ENCODE results near the gene ZAR1L.
"Not testable (repeated sequence)": the region's sequence is repeated elsewhere in the genome, so short reads cannot be mapped to it uniquely, and the experiment has no call there.

Gene ZAR1L, protein sequence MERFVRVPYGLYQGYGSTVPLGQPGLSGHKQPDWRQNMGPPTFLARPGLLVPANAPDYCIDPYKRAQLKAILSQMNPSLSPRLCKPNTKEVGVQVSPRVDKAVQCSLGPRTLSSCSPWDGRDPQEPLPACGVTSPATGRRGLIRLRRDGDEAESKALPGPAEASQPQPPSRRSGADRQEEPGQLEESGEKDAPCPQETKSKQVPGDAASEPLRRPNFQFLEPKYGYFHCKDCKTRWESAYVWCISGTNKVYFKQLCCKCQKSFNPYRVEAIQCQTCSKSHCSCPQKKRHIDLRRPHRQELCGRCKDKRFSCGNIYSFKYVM

DNA sequence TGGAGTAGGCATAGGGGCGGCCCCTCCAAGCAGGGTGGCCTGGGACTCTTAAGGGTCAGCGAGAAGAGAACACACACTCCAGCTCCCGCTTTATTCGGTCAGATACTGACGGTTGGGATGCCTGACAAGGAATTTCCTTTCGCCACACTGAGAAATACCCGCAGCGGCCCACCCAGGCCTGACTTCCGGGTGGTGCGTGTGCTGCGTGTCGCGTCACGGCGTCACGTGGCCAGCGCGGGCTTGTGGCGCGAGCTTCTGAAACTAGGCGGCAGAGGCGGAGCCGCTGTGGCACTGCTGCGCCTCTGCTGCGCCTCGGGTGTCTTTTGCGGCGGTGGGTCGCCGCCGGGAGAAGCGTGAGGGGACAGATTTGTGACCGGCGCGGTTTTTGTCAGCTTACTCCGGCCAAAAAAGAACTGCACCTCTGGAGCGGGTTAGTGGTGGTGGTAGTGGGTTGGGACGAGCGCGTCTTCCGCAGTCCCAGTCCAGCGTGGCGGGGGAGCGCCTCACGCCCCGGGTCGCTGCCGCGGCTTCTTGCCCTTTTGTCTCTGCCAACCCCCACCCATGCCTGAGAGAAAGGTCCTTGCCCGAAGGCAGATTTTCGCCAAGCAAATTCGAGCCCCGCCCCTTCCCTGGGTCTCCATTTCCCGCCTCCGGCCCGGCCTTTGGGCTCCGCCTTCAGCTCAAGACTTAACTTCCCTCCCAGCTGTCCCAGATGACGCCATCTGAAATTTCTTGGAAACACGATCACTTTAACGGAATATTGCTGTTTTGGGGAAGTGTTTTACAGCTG is at the start of gene ZAR1L, which contains the start of gene BRCA2:
TSS of gene ZAR1L (minus strand) at position 126 of the 790 bp plus-strand sequence. CDS start 3,438 bp downstream, outside the sequence.
TSS of gene BRCA2 (plus strand) at position 271 of the 790 bp plus-strand sequence. CDS start 953 bp downstream, outside the sequence.
- FAIRE-seq, result no peak

DNA sequence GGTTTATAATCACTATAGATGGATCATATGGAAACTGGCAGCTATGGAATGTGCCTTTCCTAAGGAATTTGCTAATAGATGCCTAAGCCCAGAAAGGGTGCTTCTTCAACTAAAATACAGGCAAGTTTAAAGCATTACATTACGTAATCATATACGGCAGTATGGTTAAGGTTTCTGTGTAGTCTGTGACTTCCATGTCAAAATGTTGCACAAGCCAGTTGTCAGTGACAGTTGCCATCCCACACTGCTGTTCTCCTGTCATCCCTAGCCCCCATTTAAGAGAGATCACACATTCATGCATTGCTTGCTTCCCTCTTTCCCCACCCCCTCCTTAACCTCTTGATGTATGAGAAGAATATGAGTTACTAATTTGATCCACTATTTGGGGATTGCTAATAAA is 47.4 kb upstream of the ZAR1L start:
- FAIRE-seq (no peak), DNase-seq (ENCODE audit: insufficient read length, low spot score) (no peak)

More for the DNA sequence above, at the start of gene ZAR1L, which contains the start of gene BRCA2:
- DNase-seq (ENCODE audit: insufficient read length, low spot score), result peak; percentile 76

DNA sequence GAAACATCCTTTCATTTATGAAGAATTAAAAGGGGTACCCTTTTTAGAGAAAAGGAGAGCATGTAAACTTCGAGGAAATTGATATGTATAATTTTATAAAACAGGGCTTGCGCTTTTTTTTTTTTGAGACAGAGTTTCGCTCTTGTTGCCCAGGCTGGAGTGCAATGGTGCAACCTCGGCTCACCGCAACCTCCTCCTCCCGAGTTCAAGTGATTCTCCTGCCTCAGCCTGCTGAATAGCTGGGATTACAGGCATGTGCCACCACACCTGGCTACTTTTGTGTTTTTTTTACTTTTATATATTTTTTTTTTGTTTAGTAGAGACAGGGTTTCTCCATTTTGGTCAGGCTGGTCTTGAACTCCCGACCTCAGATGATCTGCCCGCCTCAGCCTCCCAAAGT is 40.8 kb upstream of the ZAR1L start:
- FAIRE-seq; DNase-seq (ENCODE audit: insufficient read length, low spot score): not testable (repeated sequence)

DNA sequence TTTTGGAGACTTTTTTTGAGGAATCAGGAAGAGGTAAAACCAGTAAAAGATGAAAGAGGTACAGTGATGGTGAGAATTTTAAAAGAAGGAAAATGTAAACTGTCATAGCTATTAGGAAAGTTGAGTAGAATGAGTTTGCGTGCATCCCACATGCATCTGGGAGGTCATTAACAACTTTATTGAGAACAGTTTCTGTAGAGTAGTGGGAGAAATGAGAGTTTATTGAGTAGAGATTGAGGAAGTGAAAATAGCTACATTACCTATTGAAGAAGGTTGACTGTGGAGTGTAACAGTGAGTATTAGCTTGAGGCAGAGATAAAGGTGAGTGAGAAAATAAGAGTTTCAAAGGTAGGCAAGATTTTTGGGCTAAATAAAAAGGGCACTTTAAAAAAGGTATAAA is 38.9 kb upstream of the ZAR1L start:
- no peak for FAIRE-seq
- no peak for DNase-seq (ENCODE audit: insufficient read length, low spot score)

DNA sequence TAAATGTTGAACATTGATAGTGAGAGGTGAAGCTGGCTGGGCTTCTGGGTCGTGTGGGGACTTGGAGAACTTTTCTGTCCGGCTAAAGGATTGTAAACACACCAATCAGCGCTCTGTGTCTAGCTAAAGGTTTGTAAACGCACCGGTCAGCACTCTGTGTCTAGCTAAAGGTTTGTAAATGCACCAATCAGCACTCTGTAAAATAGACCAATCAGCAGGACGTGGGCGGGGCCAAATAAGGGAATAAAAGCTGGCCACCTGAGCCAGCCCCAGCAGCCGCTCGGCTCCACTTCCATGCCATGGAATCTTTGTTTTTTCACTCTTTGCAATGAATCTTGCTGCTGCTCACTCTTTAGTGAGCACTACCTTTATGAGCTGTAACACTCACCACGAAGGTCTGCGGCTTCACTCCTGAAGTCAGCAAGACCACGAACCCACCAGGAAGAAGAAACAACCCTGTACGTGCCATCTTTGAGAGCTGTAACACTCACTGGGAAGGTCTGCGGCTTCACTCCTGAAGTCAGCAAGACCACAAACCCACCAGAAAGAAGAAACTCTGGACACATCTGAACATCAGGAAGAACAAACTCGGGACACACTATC is 35.8 kb upstream of the ZAR1L start:
- not testable (repeated sequence) for FAIRE-seq; DNase-seq (ENCODE audit: insufficient read length, low spot score)

DNA sequence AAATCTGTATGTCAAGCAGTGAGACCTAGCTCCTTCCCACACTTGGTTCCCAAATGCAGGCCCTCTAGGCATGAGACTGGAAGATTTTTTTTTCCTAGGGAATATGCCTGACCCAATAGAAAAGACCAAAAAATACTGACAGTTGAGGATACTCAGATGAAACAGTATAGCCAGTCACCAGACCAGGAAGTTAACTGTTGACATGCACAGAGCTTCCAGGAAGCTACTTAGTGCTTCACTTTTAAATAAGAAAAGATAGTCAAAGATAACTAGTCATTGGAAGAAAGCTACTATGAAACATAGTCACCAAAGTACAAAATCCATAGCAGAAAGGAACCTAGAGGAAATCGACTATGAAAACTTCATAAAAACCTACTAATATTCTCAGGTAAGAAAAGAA is 32.5 kb upstream of the ZAR1L start:
- FAIRE-seq, result no peak

DNA sequence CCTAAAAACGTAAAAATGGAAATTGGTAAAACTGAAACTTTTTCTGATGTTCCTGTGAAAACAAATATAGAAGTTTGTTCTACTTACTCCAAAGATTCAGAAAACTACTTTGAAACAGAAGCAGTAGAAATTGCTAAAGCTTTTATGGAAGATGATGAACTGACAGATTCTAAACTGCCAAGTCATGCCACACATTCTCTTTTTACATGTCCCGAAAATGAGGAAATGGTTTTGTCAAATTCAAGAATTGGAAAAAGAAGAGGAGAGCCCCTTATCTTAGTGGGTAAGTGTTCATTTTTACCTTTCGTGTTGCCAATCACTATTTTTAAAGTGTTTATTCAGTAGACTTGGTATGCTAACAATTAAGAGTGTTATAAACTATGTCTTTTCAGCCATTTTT is 25.8 kb upstream of the ZAR1L start:
- no peak for FAIRE-seq

More for the DNA sequence above, 32.5 kb upstream of the ZAR1L start:
- DNase-seq (ENCODE audit: insufficient read length, low spot score), result no peak

DNA sequence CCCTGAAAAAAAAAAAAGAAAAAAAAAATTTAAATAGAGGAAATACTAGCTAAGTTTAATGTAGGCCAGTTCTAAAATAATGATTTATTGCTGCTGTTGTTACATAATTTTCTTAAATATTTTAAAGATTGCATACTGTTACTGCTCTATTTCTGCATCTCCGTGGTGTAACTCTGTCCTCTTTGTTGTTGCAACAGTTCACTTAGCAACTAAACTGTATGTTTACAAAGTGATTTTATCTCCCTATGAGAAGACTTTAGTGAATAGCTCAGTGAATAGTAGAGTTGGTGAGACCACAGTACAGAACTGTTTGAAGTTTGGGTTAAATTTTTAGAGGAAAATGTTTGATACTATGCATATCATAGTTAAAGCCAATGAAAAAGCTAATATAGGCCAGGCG is 19.5 kb upstream of the ZAR1L start:
- FAIRE-seq, result no peak
- no peak for DNase-seq (ENCODE audit: insufficient read length, low spot score)

More for the DNA sequence above, 25.8 kb upstream of the ZAR1L start:
- no peak for DNase-seq (ENCODE audit: insufficient read length, low spot score)

DNA sequence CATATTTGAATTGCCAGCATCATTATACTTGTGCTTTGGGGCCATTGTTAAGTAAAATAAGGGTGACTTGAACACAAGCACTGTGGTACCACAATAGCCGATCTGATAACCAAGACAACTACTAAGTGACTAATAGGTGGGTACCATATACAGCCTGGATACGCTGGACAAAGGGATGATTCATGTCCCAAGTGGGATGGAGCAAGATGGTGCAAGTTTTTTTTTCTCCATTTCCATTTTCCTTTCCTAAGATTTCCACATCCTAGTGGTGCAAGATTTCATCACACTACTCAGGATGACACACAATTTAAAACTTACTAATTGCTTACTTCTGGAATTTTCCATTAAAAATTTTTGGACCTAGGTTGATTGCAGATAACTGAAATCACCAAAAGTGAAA is 15.3 kb upstream of the ZAR1L start:
- no peak for FAIRE-seq
- no peak for DNase-seq (ENCODE audit: insufficient read length, low spot score)

DNA sequence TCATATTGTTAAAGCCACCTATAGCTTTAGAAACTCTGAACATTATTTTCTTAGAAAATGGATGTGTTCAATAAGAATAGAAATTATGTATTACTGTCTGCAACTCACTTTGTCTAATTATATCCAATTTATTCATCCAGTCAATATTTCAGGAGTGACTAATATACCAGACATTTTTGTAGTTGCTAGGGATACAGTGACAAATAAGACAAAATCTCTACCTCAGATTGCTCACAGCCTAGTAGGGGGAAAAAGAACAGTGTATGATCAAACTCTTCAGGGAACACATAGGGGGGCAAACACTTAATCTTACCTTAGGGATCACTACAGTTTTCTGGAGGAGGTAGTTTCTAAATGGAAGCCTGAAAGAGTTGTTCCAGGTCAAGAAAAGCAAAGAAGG is 8.7 kb upstream of the ZAR1L start:
- DNase-seq (ENCODE audit: insufficient read length, low spot score), result no peak
- FAIRE-seq, result no peak

DNA sequence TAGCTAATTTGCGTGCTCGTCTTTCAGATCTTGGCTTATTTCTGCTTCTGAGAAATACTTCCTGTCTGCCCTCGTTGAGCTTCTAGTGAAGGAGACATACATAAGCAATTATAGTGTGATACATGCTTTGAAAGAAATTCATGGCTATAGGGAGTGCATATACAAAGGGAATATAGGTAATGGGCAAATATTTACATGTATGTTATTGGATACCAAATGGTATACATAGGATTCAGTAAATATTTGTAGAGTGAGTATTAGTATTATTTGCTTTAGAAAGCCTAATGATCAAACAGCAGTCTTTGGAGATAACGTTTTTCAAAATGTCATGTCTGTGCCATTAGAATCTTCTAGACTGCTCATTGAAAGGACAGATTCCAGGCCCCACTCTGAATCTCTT is 5.4 kb upstream of the ZAR1L start:
- FAIRE-seq, result no peak
- no peak for DNase-seq (ENCODE audit: insufficient read length, low spot score)

DNA sequence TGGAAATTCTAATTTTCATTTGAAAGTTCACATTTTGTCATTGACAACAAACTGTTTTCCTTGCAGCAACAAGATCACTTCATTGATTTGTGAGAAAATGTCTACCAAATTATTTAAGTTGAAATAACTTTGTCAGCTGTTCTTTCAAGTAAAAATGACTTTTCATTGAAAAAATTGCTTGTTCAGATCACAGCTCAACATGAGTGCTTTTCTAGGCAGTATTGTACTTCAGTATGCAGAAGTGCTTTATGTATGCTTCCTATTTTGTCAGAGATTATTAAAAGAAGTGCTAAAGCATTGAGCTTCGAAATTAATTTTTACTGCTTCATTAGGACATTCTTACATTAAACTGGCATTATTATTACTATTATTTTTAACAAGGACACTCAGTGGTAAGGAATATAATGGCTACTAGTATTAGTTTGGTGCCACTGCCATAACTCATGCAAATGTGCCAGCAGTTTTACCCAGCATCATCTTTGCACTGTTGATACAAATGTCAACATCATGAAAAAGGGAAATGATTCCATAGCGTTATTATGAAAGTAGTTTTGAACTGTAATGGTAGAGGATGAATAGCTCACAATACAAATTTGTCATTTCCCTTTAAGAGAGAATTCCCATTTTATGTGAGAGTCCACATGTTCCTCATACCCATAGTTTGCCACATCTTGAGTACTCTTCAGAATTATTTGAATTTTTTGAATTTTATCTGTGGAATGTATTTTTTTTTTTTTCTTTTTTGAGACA is 2.7 kb upstream of the ZAR1L start:
- no peak for DNase-seq (ENCODE audit: insufficient read length, low spot score)
- no peak for FAIRE-seq

DNA sequence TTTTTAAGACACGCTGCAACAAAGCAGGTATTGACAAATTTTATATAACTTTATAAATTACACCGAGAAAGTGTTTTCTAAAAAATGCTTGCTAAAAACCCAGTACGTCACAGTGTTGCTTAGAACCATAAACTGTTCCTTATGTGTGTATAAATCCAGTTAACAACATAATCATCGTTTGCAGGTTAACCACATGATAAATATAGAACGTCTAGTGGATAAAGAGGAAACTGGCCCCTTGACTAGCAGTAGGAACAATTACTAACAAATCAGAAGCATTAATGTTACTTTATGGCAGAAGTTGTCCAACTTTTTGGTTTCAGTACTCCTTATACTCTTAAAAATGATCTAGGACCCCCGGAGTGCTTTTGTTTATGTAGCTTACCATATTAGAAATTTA is 1.3 kb upstream of the ZAR1L start:
- FAIRE-seq, result no peak
- no peak for DNase-seq (ENCODE audit: insufficient read length, low spot score)

DNA sequence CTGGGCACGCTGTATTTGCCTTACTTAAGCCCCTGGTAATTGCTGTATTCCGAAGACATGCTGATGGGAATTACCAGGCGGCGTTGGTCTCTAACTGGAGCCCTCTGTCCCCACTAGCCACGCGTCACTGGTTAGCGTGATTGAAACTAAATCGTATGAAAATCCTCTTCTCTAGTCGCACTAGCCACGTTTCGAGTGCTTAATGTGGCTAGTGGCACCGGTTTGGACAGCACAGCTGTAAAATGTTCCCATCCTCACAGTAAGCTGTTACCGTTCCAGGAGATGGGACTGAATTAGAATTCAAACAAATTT is 821 bp upstream of the ZAR1L start:
- DNase-seq (ENCODE audit: insufficient read length, low spot score) (no peak), FAIRE-seq (no peak)

DNA sequence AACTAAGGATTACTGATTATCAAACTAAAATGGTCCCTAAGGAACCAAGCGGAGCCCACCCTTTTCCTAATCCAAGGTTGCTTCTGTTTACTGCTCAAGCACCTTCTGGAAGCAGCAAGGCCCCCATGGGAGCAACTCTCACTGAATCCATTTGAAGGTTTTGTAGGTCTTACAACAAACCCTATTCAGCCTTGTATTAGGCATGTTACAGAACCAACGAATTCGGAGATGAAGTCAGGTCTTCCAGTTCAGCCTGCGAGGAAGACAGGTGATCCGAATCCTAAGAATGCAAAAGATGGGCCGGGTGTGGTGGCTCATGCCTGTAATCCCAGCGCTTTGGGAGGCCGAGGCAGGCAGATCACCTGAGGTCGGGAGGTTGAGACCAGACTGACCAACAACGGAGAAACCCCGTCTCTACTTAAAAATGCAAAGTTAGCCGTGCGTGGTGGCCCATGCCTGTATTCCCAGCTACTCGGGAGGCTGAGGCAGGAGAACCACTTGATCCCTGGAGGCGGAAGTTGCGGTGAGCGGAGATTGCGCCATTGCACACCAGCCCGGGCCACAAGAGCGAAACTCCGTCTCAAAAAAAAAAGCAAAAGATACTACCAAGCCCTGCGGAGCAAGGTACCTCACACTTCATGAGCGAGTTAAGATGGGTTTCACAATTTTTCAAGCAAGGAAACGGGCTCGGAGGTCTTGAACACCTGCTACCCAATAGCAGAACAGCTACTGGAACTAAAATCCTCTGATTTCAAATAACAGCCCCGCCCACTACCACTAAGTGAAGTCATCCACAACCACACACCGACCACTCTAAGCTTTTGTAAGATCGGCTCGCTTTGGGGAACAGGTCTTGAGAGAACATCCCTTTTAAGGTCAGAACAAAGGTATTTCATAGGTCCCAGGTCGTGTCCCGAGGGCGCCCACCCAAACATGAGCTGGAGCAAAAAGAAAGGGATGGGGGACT is 609 bp downstream of the ZAR1L start:
- no peak for FAIRE-seq

DNA sequence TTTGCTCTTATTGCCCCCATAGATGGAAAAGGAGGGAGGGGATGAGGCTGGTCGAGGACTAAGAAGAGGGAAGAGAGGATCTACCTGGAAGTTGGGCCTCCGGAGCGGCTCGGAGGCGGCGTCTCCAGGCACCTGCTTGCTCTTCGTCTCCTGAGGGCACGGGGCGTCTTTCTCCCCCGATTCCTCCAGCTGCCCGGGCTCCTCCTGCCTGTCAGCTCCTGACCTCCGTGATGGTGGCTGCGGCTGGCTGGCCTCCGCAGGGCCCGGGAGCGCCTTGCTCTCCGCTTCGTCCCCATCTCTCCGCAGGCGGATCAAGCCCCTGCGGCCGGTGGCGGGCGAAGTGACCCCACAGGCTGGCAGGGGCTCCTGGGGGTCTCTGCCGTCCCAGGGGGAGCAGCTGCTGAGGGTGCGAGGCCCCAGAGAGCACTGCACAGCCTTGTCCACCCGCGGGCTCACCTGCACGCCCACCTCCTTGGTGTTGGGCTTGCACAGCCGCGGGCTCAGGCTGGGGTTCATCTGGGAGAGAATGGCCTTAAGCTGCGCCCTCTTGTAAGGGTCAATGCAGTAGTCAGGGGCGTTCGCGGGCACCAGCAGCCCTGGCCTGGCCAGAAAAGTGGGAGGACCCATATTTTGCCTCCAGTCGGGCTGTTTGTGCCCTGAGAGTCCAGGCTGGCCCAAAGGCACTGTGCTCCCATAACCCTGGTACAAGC is 3.8 kb downstream of the ZAR1L start:
- FAIRE-seq (no peak), DNase-seq (ENCODE audit: insufficient read length, low spot score) (no peak)

More for the DNA sequence above, 609 bp downstream of the ZAR1L start:
- DNase-seq (ENCODE audit: insufficient read length, low spot score), result no peak

DNA sequence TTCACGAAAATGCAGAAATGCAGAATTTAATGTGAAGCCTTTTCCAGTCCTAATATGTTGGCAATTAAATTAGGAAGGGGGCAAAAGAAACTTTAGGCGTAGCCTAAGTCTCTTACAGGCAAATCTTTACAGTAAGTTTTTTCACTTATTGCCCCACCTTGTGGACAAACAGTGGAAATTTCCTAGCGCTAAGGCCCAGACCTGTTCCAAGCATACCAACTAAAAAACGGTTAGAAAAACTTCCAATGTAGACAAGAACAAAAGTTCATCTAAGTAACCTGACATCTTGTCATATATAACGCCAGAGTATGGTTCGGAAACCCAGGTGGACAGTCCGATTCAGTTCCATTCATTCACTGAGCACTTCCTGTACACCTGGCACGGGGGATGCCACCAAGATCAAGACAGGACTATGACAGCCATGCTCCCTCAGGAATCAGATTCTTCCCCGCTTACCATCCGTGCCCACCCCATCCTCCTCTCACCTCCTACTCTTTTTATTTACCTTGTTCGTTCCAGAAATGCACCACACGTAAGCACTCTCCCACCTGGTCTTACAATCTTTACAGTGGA is 4.9 kb downstream of the ZAR1L start:
- no peak for FAIRE-seq
- no peak for DNase-seq (ENCODE audit: insufficient read length, low spot score)

DNA sequence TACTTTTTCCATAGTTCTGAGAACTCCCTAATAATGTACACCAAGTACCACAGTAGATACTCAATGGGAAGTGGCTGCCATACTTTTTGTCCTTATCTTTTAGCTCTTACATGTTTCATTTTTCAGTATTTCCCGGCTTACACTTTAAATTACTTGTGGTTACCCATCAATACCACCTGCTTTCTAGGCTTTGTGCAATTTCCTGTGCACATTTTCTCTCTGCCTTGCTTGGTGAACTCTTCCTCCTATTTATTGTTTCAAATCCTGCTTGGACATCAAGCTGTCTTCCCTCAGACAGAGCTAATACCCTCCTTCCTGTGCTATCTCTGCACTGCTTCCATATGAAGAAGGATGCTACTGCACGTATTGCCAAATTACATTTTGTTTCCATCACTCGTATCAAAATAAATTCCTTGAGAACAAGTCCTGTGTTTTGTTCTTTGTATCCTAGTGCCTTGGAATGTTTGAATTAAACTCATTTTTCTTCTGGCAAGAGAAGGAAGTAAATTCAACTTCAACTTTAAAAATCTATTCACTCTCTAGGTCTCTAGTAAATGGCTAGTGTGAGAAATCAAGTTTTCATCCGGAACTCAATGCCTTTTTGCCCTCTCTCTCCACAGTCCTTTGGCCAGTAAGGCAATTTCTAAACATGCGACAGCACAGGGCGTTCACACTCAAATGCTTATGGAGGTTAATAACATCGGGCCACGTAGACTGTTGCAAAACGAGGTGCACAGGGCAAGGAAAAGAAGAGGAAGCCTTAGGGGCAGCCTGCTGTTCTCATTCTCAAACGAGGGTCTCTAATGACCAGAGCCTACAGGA is 5.6 kb downstream of the ZAR1L start:
- FAIRE-seq (no peak), DNase-seq (ENCODE audit: insufficient read length, low spot score) (no peak)
